Upper lobe of right lung (tissue), 1 donor: ENCODE measurements around the gene B3GALT5. TPM values are rescaled to one million over a fixed set of nuclear protein-coding genes. Genes with fewer than 3 reads are reported as not detected.

Experiments
- ATAC-seq: fragments of 200-7000 bp; cut with Tn5 transposase; one replicate; pipeline ENCODE4 v1.9.1; 2020; ENCODE audit warnings: mild to moderate bottlenecking, moderate library complexity
- DNase-seq: peaks from one replicate; pipeline ENCODE4 v3.0.0-alpha.2; 2020
- H3K27ac ChIP-seq: fragments of 200-600 bp; one replicate; pipeline ENCODE4 v1.8.0; 2022
- H3K27me3 ChIP-seq: fragments of 200-600 bp; one replicate; pipeline ENCODE4 v1.8.0; 2022; ENCODE audit warnings: mild to moderate bottlenecking
- H3K36me3 ChIP-seq: fragments of 200-600 bp; one replicate; pipeline ENCODE4 v1.8.0; 2022
- H3K4me1 ChIP-seq: fragments of 200-600 bp; one replicate; pipeline ENCODE4 v1.8.0; 2022
- H3K4me3 ChIP-seq: fragments of 200-600 bp; one replicate; pipeline ENCODE4 v1.8.0; 2022; ENCODE audit warnings: mild to moderate bottlenecking
- H3K9me3 ChIP-seq: fragments of 200-600 bp; one replicate; pipeline ENCODE4 v1.8.0; 2022
- CTCF ChIP-seq: fragments of 200-600 bp; IDR thresholded peaks from one replicate; pipeline ENCODE4 v1.8.0; 2022; ENCODE audit warnings: antibody characterized with exemption
- intact Hi-C: fragments of 100-400 bp; cut with DNase I; formaldehyde crosslinking; loops from one replicate; pipeline ENCODE4 v1.11.0; 2022
- total RNA-seq: library from RNA; stranded (reverse); fragmentation: NEBNext Ultra II Directional; extraction: Animal tissue kit (Norgen Biotek cat#: 25700); gene quantifications from one replicate; pipeline ENCODE4 v1.2.1, GENCODE V29; 2021
- donor health status: DM: no; HTN: yes; CAD: no; lungs with severe emphysema.

Gene B3GALT5
- total RNA-seq, 1 donor from 2014 or later = not detected

GRCh38 chr21:39663066-39663465 is 50.3 kb downstream of the B3GALT5 start:
- H3K9me3 ChIP-seq = no peaks in the 10 kb centered on the region
- ATAC-seq = no peak
- no peaks in the 10 kb centered on the region for H3K27me3 ChIP-seq
- H3K36me3 ChIP-seq = no peaks in the 10 kb centered on the region
- H3K4me3 ChIP-seq = no peak overlapping the region
- intact Hi-C loops = no loop called here
- peak; percentile 51 for DNase-seq
- no peak for TF ChIP-seq CTCF
- no peaks in the 10 kb centered on the region for H3K4me1 ChIP-seq
- no peak overlapping the region for H3K27ac ChIP-seq

- Histone ChIP-seq H3K9me3 (no peaks in the 10 kb centered on the region), H3K27ac (no peak overlapping the region), H3K4me1 (no peaks in the 10 kb centered on the region), H3K27me3 (no peaks in the 10 kb centered on the region), H3K36me3 (no peaks in the 10 kb centered on the region), H3K4me3 (no peak overlapping the region)
- ATAC-seq (no peak), DNase-seq (peak; percentile 40)
- no peak for TF ChIP-seq CTCF
- intact Hi-C loops = no loop called here
These were observed 51.2 kb downstream of the B3GALT5 start for GRCh38 chr21:39663742-39664492.

- no peak for TF ChIP-seq CTCF
- DNase-seq (no peak), ATAC-seq (no peak)
- H3K9me3 ChIP-seq = no peaks in the 10 kb centered on the region
- no peaks in the 10 kb centered on the region for H3K36me3 ChIP-seq
- intact Hi-C loops = no loop called here
- H3K27ac ChIP-seq = no peak overlapping the region
- no peaks in the 10 kb centered on the region for H3K27me3 ChIP-seq
- no peaks in the 10 kb centered on the region for H3K4me1 ChIP-seq
- H3K4me3 ChIP-seq = no peak overlapping the region
These were observed 51.8 kb downstream of the B3GALT5 start for GRCh38 chr21:39664586-39664985.

GRCh38 chr21:39666026-39666425 is 53.3 kb downstream of the B3GALT5 start:
- ATAC-seq = no peak
- intact Hi-C loops = no loop called here
- TF ChIP-seq CTCF = no peak
- no peaks in the 10 kb centered on the region for H3K36me3 ChIP-seq
- no peaks in the 10 kb centered on the region for H3K4me1 ChIP-seq
- H3K27me3 ChIP-seq = no peaks in the 10 kb centered on the region
- DNase-seq = no peak
- no peak overlapping the region for H3K27ac ChIP-seq
- no peak overlapping the region for H3K4me3 ChIP-seq
- no peaks in the 10 kb centered on the region for H3K9me3 ChIP-seq

- ATAC-seq (no peak), DNase-seq (peak; percentile 56)
- no peak overlapping the region for H3K27ac ChIP-seq
- H3K9me3 ChIP-seq = no peaks in the 10 kb centered on the region
- no peak overlapping the region for H3K4me3 ChIP-seq
- no peak for TF ChIP-seq CTCF
- H3K4me1 ChIP-seq = no peaks in the 10 kb centered on the region
- no peaks in the 10 kb centered on the region for H3K36me3 ChIP-seq
- intact Hi-C loops = no loop called here
- no peaks in the 10 kb centered on the region for H3K27me3 ChIP-seq
These were observed 54.1 kb downstream of the B3GALT5 start for GRCh38 chr21:39666681-39667315.
